DOHH2 (cell line): ENCODE data around the gene KIAA0586.

Source experiments
- H3F3A ChIP-seq: fragments of 200-600 bp; sonication (generic), shearing (Covaris generic); 2 replicates; pipeline ENCODE4 v1.6.0; 2016; ENCODE audit warnings: antibody characterized with exemption, mild to moderate bottlenecking; ENCODE audit not compliant: control insufficient read depth, insufficient read depth
- H3K27ac ChIP-seq: fragments of 200-600 bp; sonication (generic); 2 replicates; pipeline ENCODE4 v1.5.1; 2014; ENCODE audit warnings: low read depth, mild to moderate bottlenecking, low read length, moderate library complexity
- H3K27me3 ChIP-seq: fragments of 200-600 bp; sonication (generic); 2 replicates; pipeline ENCODE4 v1.6.1; 2014; ENCODE audit warnings: mild to moderate bottlenecking, low read length, mixed read lengths; ENCODE audit not compliant: control insufficient read depth
- H3K36me3 ChIP-seq: fragments of 200-600 bp; sonication (generic); 2 replicates; pipeline ENCODE4 v1.6.1; 2014; ENCODE audit warnings: mild to moderate bottlenecking, low read length, moderate library complexity, mixed read lengths; ENCODE audit not compliant: control insufficient read depth
- H3K4me1 ChIP-seq: fragments of 200-600 bp; sonication (generic); 2 replicates; pipeline ENCODE4 v1.6.1; 2014; ENCODE audit warnings: mild to moderate bottlenecking, low read length, mixed read lengths; ENCODE audit not compliant: control insufficient read depth
- H3K4me2 ChIP-seq: fragments of 200-600 bp; sonication (generic); 2 replicates; pipeline ENCODE4 v1.6.0; 2014; ENCODE audit warnings: mild to moderate bottlenecking, low read length, moderate library complexity
- H3K4me3 ChIP-seq: fragments of 200-600 bp; sonication (generic); 2 replicates; pipeline ENCODE4 v1.5.1; 2014; ENCODE audit warnings: mild to moderate bottlenecking, low read length, mixed read lengths
- H3K79me2 ChIP-seq: fragments of 200-600 bp; sonication (generic); 2 replicates; pipeline ENCODE4 v1.6.1; 2014; ENCODE audit warnings: mild to moderate bottlenecking, low read length, mixed read lengths; ENCODE audit not compliant: control insufficient read depth
- H3K9me2 ChIP-seq: fragments of 200-600 bp; sonication (generic); replicated peaks from 2 replicates; pipeline ENCODE4 v1.6.1; 2014; ENCODE audit warnings: mild to moderate bottlenecking, low read length, mixed read lengths; ENCODE audit not compliant: control insufficient read depth
- H3K9me3 ChIP-seq: fragments of 200-600 bp; sonication (generic); 2 replicates; pipeline ENCODE4 v1.6.1; 2014; ENCODE audit warnings: antibody characterized with exemption, low read length, mixed read lengths; ENCODE audit not compliant: control insufficient read depth, insufficient read depth
- H4K20me1 ChIP-seq: fragments of 200-600 bp; sonication (generic); 2 replicates; pipeline ENCODE4 v1.6.0; 2014; ENCODE audit warnings: low read depth, mild to moderate bottlenecking, antibody characterized with exemption, low read length, moderate library complexity; ENCODE audit not compliant: control insufficient read depth, insufficient read depth
- CTCF ChIP-seq: fragments of 200-600 bp; sonication (generic); IDR thresholded peaks from one replicate; pipeline ENCODE4 v1.5.1; 2014; ENCODE audit warnings: antibody characterized with exemption, mild to moderate bottlenecking, low read depth, low read length; ENCODE audit not compliant: poor library complexity, severe bottlenecking
- EZH2phosphoT487 ChIP-seq: fragments of 200-600 bp; sonication (generic); IDR thresholded peaks from 2 replicates; pipeline ENCODE4 v1.6.1; 2017; ENCODE audit warnings: borderline replicate concordance, mild to moderate bottlenecking, antibody characterized with exemption, low read length, moderate library complexity, mixed read lengths

Gene KIAA0586

GRCh38 chr14:58492044-58492443, 64.5 kb downstream of the KIAA0586 start:
- Histone ChIP-seq H3K9me3 (no peaks in the 10 kb centered on the region), H3K4me3 (no peak overlapping the region), H3K27ac (no peak overlapping the region), H3F3A (0 out of 2 replicates have a peak, but pooled peaks cover 5% of the 10 kb centered on the region), H3K27me3 (no peaks in the 10 kb centered on the region), H3K79me2 (no peaks in the 10 kb centered on the region), H3K4me2 (no peak overlapping the region), H3K9me2 (no peaks in the 10 kb centered on the region), H4K20me1 (no peaks in the 10 kb centered on the region), H3K4me1 (no peaks in the 10 kb centered on the region), H3K36me3 (peaks cover 25% of the 10 kb centered on the region)
- TF ChIP-seq CTCF, result no peak

GRCh38 chr14:58501214-58501816, 73.8 kb downstream of the KIAA0586 start:
- H3K9me3 ChIP-seq, result no peaks in the 10 kb centered on the region
- no peaks in the 10 kb centered on the region for H3K27me3 ChIP-seq
- peak; percentile 85 for TF ChIP-seq CTCF
- TF ChIP-seq EZH2phosphoT487, result no peak
- H3K4me3 ChIP-seq, result no peak overlapping the region
- peaks cover 6% of the 10 kb centered on the region; the same call in 1 of the 2 replicates for H3F3A ChIP-seq
- H3K4me2 ChIP-seq, result no peak overlapping the region
- no peaks in the 10 kb centered on the region for H4K20me1 ChIP-seq
- no peaks in the 10 kb centered on the region for H3K79me2 ChIP-seq
- H3K9me2 ChIP-seq, result no peaks in the 10 kb centered on the region
- peaks cover 23% of the 10 kb centered on the region for H3K36me3 ChIP-seq
- H3K4me1 ChIP-seq, result no peaks in the 10 kb centered on the region
- no peak overlapping the region for H3K27ac ChIP-seq

- Histone ChIP-seq H4K20me1 (no peaks in the 10 kb centered on the region), H3K36me3 (no peaks in the 10 kb centered on the region), H3K9me3 (no peaks in the 10 kb centered on the region), H3F3A (no peaks in the 10 kb centered on the region), H3K27me3 (no peaks in the 10 kb centered on the region), H3K79me2 (no peaks in the 10 kb centered on the region), H3K9me2 (no peaks in the 10 kb centered on the region), H3K4me1 (no peaks in the 10 kb centered on the region), H3K27ac (no peak overlapping the region), H3K4me2 (no peak overlapping the region), H3K4me3 (no peak overlapping the region)
- TF ChIP-seq CTCF, result no peak
- no peak for TF ChIP-seq EZH2phosphoT487
These were observed 85.8 kb downstream of the KIAA0586 start for GRCh38 chr14:58513272-58513671.
